ENCODE results near the gene TRPM6.

- TF ChIP-seq CTCF (IDR thresholded peaks at IDR 0.05; ENCODE audit: low read depth, low read length, poor library complexity, severe bottlenecking) (no peak), EZH2phosphoT487 (IDR thresholded peaks at IDR 0.05; ENCODE audit: borderline replicate concordance, low read length) (no peak)
Observed at GRCh38 chr9:74711341-74711740, 176.4 kb downstream of the TRPM6 start.

Measured in DOHH2 (cell line).